OCI-LY1 (cell line): ENCODE results near the gene NGFR.

Experiments
- EZH2 ChIP-seq: fragments of 200-600 bp; sonication (generic), shearing (Covaris generic); IDR thresholded peaks from 2 replicates; pipeline ENCODE4 v1.8.0; 2017; ENCODE audit warnings: borderline replicate concordance, mixed run types, mild to moderate bottlenecking, antibody characterized with exemption, low read length, moderate library complexity, mixed read lengths
- TF ChIP-seq, protein P1 (sequence below): fragments of 200-600 bp; sonication (generic), shearing (Covaris generic); IDR thresholded peaks from 2 replicates; pipeline ENCODE4 v1.5.1; 2017; ENCODE audit warnings: mild to moderate bottlenecking, antibody characterized with exemption, low read length, moderate library complexity, mixed read lengths

DNA sequence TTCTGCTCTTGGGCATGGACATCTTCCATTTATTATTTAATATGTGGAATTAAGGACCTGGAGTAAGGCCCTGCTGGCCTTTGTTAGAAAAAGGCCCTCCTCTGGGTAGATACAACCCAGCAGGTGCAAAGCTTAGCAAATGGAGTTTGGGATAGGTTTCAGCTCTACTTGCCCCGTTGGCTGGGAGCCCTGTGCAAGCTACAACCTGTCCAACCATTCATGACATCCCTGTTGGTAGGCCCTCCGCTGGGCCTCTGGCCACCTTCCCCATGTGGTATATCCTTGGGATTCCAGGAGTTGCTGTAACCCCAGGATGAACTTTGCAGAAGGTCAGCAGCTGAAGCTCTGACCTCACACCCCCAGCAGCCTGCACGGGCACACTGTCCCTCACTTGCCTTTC is 6.4 kb downstream of the NGFR start:
- TF ChIP-seq, protein P1, sequence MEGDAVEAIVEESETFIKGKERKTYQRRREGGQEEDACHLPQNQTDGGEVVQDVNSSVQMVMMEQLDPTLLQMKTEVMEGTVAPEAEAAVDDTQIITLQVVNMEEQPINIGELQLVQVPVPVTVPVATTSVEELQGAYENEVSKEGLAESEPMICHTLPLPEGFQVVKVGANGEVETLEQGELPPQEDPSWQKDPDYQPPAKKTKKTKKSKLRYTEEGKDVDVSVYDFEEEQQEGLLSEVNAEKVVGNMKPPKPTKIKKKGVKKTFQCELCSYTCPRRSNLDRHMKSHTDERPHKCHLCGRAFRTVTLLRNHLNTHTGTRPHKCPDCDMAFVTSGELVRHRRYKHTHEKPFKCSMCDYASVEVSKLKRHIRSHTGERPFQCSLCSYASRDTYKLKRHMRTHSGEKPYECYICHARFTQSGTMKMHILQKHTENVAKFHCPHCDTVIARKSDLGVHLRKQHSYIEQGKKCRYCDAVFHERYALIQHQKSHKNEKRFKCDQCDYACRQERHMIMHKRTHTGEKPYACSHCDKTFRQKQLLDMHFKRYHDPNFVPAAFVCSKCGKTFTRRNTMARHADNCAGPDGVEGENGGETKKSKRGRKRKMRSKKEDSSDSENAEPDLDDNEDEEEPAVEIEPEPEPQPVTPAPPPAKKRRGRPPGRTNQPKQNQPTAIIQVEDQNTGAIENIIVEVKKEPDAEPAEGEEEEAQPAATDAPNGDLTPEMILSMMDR = no peak
- no peak for TF ChIP-seq EZH2
